ENCODE measurements around the gene USP24. TPM values are rescaled to one million over a fixed set of nuclear protein-coding genes. Genes with fewer than 3 reads are reported as not detected.

Gene USP24
- total and polyA plus RNA-seq, 2 donors (not counting 3 experiments of a cell fraction or from before 2014, with no cell fraction given), result 8.2 to 30.0 TPM

DNA sequence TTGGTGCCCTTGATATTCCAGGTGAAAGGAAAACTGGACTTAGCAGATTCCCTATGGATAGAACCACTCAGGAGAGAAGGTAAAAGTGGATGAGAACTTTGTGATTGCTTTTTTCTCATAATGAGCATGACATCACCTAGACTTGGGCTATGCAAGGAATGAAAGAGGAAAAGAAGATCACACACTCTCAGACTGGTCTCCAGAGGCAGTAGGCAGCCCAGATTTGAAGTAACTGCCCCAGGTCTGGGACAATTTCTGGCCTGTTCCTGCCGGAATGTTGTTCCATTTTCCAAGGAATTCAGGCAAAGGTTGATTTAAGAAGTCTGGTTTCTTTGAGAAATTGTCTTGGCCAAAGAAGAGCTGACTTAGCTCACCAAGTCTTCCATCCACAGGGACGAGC lies 31.7 kb upstream of the USP24 start:
- Histone ChIP-seq H4K20me1 (replicated peaks; ENCODE audit: control insufficient read depth, extremely low read depth, insufficient read depth, low read length) (no peaks in the 10 kb centered on the region), H3K36me3 (ENCODE audit: control insufficient read depth in 2 of 2, extremely low read depth in 1 of 2, insufficient read depth in 2 of 2, low read length in 2 of 2) (no peaks in the 10 kb centered on the region), H3K9me1 (replicated peaks; ENCODE audit: control insufficient read depth, extremely low read depth, insufficient read depth, low read length) (no peaks in the 10 kb centered on the region), H3K79me2 (ENCODE audit: control insufficient read depth, insufficient read depth, low read length) (no peaks in the 10 kb centered on the region), H2AFZ (ENCODE audit: low read depth, low read length) (no peak overlapping the region), H3K9me3 (replicated peaks; ENCODE audit: control insufficient read depth, insufficient read depth, low read length) (no peaks in the 10 kb centered on the region), H3K27me3 (ENCODE audit: control insufficient read depth in 2 of 2, insufficient read depth in 2 of 2, low read length in 2 of 2) (peaks cover 0 to 3% of the 10 kb centered on the region in 2 experiments), H3K4me1 (ENCODE audit: control insufficient read depth, extremely low read depth, insufficient read depth, low read length) (no peaks in the 10 kb centered on the region), H3K9ac (replicated peaks; ENCODE audit: extremely low read depth, insufficient read depth, low read length) (no peak overlapping the region), H3K4me2 (ENCODE audit: insufficient read depth, low read length) (no peak overlapping the region), H3K4me3 (replicated peaks in 1 of 3; ENCODE audit: insufficient read depth in 1 of 3, low read depth in 1 of 3, low read length in 3 of 3) (no peak overlapping the region), H3K27ac (ENCODE audit: insufficient read depth, low read depth, low read length) (no peak overlapping the region)
- ChIA-PET CTCF (no interaction called here), POLR2A (no interaction called here)
- FAIRE-seq (no peak), DNase-seq (ENCODE audit: low read depth, low spot score) (no peak)
- dilution Hi-C loops (cut with MboI; ENCODE audit: extremely low pct_ligation_motif_present, low sequenced_read_pairs) (no loop called here), intact Hi-C loops (cut with micrococcal nuclease) (no loop called here)
- TF ChIP-seq, protein P1, sequence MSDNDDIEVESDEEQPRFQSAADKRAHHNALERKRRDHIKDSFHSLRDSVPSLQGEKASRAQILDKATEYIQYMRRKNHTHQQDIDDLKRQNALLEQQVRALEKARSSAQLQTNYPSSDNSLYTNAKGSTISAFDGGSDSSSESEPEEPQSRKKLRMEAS (IDR thresholded peaks at IDR 0.05; ENCODE audit: insufficient read depth, insufficient read length), result no peak
- TF ChIP-seq EZH2 (IDR thresholded peaks at IDR 0.05; ENCODE audit: borderline replicate concordance, low read depth, low read length, severe bottlenecking) (no peak), JUN (IDR thresholded peaks at IDR 0.05; ENCODE audit: borderline replicate concordance, insufficient read depth, insufficient read length, low read depth) (no peak), MYC (IDR thresholded peaks at IDR 0.05; ENCODE audit: low read depth, low read length) (no peak), POLR2AphosphoS5 (IDR thresholded peaks at IDR 0.05; ENCODE audit: insufficient read depth, low read depth, low read length) (no peak), FOS (IDR thresholded peaks at IDR 0.05; ENCODE audit: borderline replicate concordance, insufficient read depth, low read length) (no peak), POLR2A (IDR thresholded peaks at IDR 0.05; ENCODE audit: low read depth, low read length) (no peak), GATA2 (IDR thresholded peaks at IDR 0.05; ENCODE audit: insufficient read depth, insufficient read length, low read depth, low read length) (no peak)
- TF ChIP-seq, protein P2, sequence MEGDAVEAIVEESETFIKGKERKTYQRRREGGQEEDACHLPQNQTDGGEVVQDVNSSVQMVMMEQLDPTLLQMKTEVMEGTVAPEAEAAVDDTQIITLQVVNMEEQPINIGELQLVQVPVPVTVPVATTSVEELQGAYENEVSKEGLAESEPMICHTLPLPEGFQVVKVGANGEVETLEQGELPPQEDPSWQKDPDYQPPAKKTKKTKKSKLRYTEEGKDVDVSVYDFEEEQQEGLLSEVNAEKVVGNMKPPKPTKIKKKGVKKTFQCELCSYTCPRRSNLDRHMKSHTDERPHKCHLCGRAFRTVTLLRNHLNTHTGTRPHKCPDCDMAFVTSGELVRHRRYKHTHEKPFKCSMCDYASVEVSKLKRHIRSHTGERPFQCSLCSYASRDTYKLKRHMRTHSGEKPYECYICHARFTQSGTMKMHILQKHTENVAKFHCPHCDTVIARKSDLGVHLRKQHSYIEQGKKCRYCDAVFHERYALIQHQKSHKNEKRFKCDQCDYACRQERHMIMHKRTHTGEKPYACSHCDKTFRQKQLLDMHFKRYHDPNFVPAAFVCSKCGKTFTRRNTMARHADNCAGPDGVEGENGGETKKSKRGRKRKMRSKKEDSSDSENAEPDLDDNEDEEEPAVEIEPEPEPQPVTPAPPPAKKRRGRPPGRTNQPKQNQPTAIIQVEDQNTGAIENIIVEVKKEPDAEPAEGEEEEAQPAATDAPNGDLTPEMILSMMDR (IDR thresholded peaks at IDR 0.05; ENCODE audit: extremely low read depth in 1 of 2, insufficient read depth in 1 of 2, low read depth in 1 of 2, low read length in 2 of 2), result no peak
- BruUV-seq (replicated peaks), result no TSS peak

Measured in endothelial cell of umbilical vein (primary cell).